ENCODE measurements around the gene ADIG. TPM values are rescaled to one million over a fixed set of nuclear protein-coding genes. Genes with fewer than 3 reads are reported as not detected.

ADIG gene
- total and polyA plus RNA-seq, 2 of the 13 experiments (the other 11 are each of a cell fraction or from before 2014, with no cell fraction given), result 0.15 TPM; not detected in 1

GRCh38 chr20:38601216-38602184, 20.5 kb downstream of the ADIG start, which contains the start of gene ARHGAP40 (continued):
- 0 out of 2 replicates have a peak, but pooled peaks have one; percentile 38 for TF ChIP-seq ATF7-NPFF (CRISPR knock-in tag; IDR thresholded peaks at IDR 0.05; ENCODE audit: low read depth)
- no peak for TF ChIP-seq ZBTB1 (CRISPR knock-in tag; IDR thresholded peaks at IDR 0.05; ENCODE audit: borderline replicate concordance)
- TF ChIP-seq CBX5 (CRISPR knock-in tag; IDR thresholded peaks at IDR 0.05; ENCODE audit: borderline replicate concordance), result peak; percentile 31; the same call in 1 of the 2 replicates
- TF ChIP-seq ZFP62 (CRISPR knock-in tag; IDR thresholded peaks at IDR 0.05), result no peak
- no peak for TF ChIP-seq MLLT10 (CRISPR knock-in tag; IDR thresholded peaks at IDR 0.05)
- TF ChIP-seq MXD1 (CRISPR knock-in tag; IDR thresholded peaks at IDR 0.05), result peak; percentile 70; the same call in 1 of the 2 replicates
- no peak for TF ChIP-seq CENPX (CRISPR knock-in tag; IDR thresholded peaks at IDR 0.05)
- TF ChIP-seq GABPA (IDR thresholded peaks at IDR 0.05; ENCODE audit: low read depth, low read length), result no peak
- no peak for TF ChIP-seq GABPA (CRISPR knock-in tag; IDR thresholded peaks at IDR 0.05; ENCODE audit: low read depth)
- TF ChIP-seq SP5 (CRISPR knock-in tag; IDR thresholded peaks at IDR 0.05; ENCODE audit: borderline replicate concordance, low read depth), result peak; percentile 32; the same call in 1 of the 2 replicates
- TF ChIP-seq ZNF766 (CRISPR knock-in tag; IDR thresholded peaks at IDR 0.05; ENCODE audit: borderline replicate concordance), result no peak
- no peak for TF ChIP-seq NFIC (IDR thresholded peaks at IDR 0.05; ENCODE audit: low read length)
- no peak for TF ChIP-seq AFF4 (CRISPR knock-in tag; IDR thresholded peaks at IDR 0.05)
- TF ChIP-seq ZSCAN29 (CRISPR knock-in tag; conservative IDR thresholded peaks at IDR 0.05), result no peak

Data from HepG2 (cell line).